Liver (tissue), 3 donors: ENCODE measurements around the gene LIFR.

ENCODE experiments used
- CTCF ChIP-seq: fragments of 150-350 bp; IDR thresholded peaks from 2 replicates; pipeline ENCODE4 v1.5.1; 2017; ENCODE audit warnings: improper control_type of control experiment, low read depth, low read length; ENCODE audit not compliant: missing input control
- MAX ChIP-seq: IDR thresholded peaks from 2 replicates; pipeline ENCODE4 v1.6.1; 2016; ENCODE audit warnings: antibody characterized with exemption
- REST ChIP-seq: IDR thresholded peaks from 2 replicates; pipeline ENCODE4 v1.6.1; 2016; ENCODE audit warnings: antibody characterized with exemption, mild to moderate bottlenecking
- TAF1 ChIP-seq: conservative IDR thresholded peaks from 2 replicates; pipeline ENCODE4 v1.6.1; 2016; ENCODE audit warnings: antibody characterized with exemption, mild to moderate bottlenecking
- YY1 ChIP-seq: IDR thresholded peaks from 2 replicates; pipeline ENCODE4 v1.6.1; 2016; ENCODE audit warnings: antibody characterized with exemption, mild to moderate bottlenecking
- ZBTB33 ChIP-seq: IDR thresholded peaks from 2 replicates; pipeline ENCODE4 v1.6.1; 2016; ENCODE audit warnings: antibody characterized with exemption
- donor health status: healthy.
- donor health status: healthy.

GRCh38 chr5:38426490-38426889 is 130.0 kb downstream of the LIFR start:
- TF ChIP-seq ZBTB33 (no peak), MAX (no peak), CTCF (no peak), YY1 (no peak), TAF1 (no peak), REST (no peak)
